Naive thymus-derived CD4-positive, alpha-beta T cell (primary cell): ENCODE results near the gene NRF1. TPM values are rescaled to one million over a fixed set of nuclear protein-coding genes. Genes with fewer than 3 reads are reported as not detected.

Experiments
- ATAC-seq: fragments of 150-1000 bp; cut with Tn5 transposase; 2 replicates; pipeline ENCODE4 v1.10.0; 2021; ENCODE audit warnings: mild to moderate bottlenecking, moderate library complexity
- CTCF ChIA-PET: fragments of 350-600 bp; sonication (Branson Sonifier 250); formaldehyde crosslinking; loops from one replicate; lab custom pipeline; 2021; ENCODE audit warnings: antibody characterized with exemption; lab: Charles Lee
- POLR2A ChIA-PET: fragments of 350-600 bp; sonication (Branson Sonifier 250); formaldehyde crosslinking; loops from one replicate; lab custom pipeline; 2021; ENCODE audit warnings: antibody characterized with exemption, inconsistent platforms; lab: Charles Lee
- DNase-seq, 9 donors: peaks; one replicate each; pipeline versions ENCODE4 v3.0.0 to v3.0.0-alpha.2; 2020 to 2022; ENCODE audit warnings: mixed read lengths in 1 of 9
- H3K27ac ChIP-seq: one replicate; pipeline ENCODE4 v1.7.0; 2013; ENCODE audit warnings: mild to moderate bottlenecking, low read depth, low read length, moderate library complexity
- H3K27me3 ChIP-seq, 2 donors: one replicate each; pipeline ENCODE4 v1.7.0; 2013; ENCODE audit warnings: low read length in 2 of 2, mild to moderate bottlenecking in 2 of 2, moderate library complexity in 2 of 2; ENCODE audit not compliant: control insufficient read depth in 2 of 2, insufficient read depth in 2 of 2
- H3K36me3 ChIP-seq, 3 experiments: 1 replicate in 2 of 3; 2 replicates in 1 of 3; pipeline ENCODE4 v1.7.0; 2013; ENCODE audit warnings: low read length in 3 of 3, mild to moderate bottlenecking in 3 of 3, moderate library complexity in 1 of 3; ENCODE audit not compliant: insufficient read depth in 3 of 3, control insufficient read depth in 2 of 3
- H3K4me1 ChIP-seq, 2 donors: one replicate each; pipeline ENCODE4 v1.7.0; 2013; ENCODE audit warnings: low read length in 2 of 2, mild to moderate bottlenecking in 2 of 2, moderate library complexity in 1 of 2; ENCODE audit not compliant: control insufficient read depth in 2 of 2, insufficient read depth in 2 of 2
- H3K4me3 ChIP-seq: 2 replicates; pipeline ENCODE4 v1.7.0; 2013; ENCODE audit warnings: mild to moderate bottlenecking, low read length
- H3K9me3 ChIP-seq, 3 experiments: 1 replicate in 2 of 3; 2 replicates in 1 of 3; pipeline ENCODE4 v1.7.0; 2013; ENCODE audit warnings: low read length in 3 of 3; ENCODE audit not compliant: control insufficient read depth in 2 of 3
- H3K27ac Mint-ChIP-seq, 9 donors: one replicate each; pipeline ENCODE4 v1.8.0; 2020 to 2022; ENCODE audit warnings: mixed read lengths in 9 of 9, mild to moderate bottlenecking in 8 of 9, moderate library complexity in 5 of 9, inconsistent platforms in 2 of 9
- H3K27me3 Mint-ChIP-seq, 5 donors: one replicate each; pipeline ENCODE4 v1.8.0; 2021 to 2022; ENCODE audit warnings: mixed read lengths in 5 of 5, mild to moderate bottlenecking in 1 of 5
- H3K36me3 Mint-ChIP-seq, 5 donors: one replicate each; pipeline ENCODE4 v1.8.0; 2020 to 2022; ENCODE audit warnings: mixed read lengths in 5 of 5, mild to moderate bottlenecking in 3 of 5, inconsistent platforms in 1 of 5
- H3K4me1 Mint-ChIP-seq, 7 donors: one replicate each; pipeline ENCODE4 v1.8.0; 2020 to 2022; ENCODE audit warnings: mixed read lengths in 7 of 7, mild to moderate bottlenecking in 3 of 7, inconsistent platforms in 1 of 7
- H3K4me3 Mint-ChIP-seq, 10 donors: one replicate each; pipeline ENCODE4 v1.8.0; 2020 to 2022; ENCODE audit warnings: mild to moderate bottlenecking in 10 of 10, mixed read lengths in 10 of 10, moderate library complexity in 6 of 10, inconsistent platforms in 2 of 10
- H3K9me3 Mint-ChIP-seq, 11 donors: one replicate each; pipeline ENCODE4 v1.8.0; 2020 to 2022; ENCODE audit warnings: mixed read lengths in 11 of 11, mild to moderate bottlenecking in 4 of 11, inconsistent platforms in 1 of 11, moderate library complexity in 1 of 11
- intact Hi-C, 2 donors: fragments of 100-400 bp; cut with micrococcal nuclease; formaldehyde crosslinking; loops; one replicate each; pipeline ENCODE4 v1.15.1; 2023
- polyA plus RNA-seq, 2 donors: library from polyadenylated mRNA; unstranded; fragments of 300-500 nt; fragmentation: Illumina TruSeq; gene quantifications; one replicate each; pipeline ENCODE4 v1.2.3, GENCODE V29; 2021
- total RNA-seq, 6 experiments: library from RNA in 5 of 6; stranded (reverse) in 5 of 6; gene quantifications; 1 replicate in 5 of 6; 2 replicates in 1 of 6; pipeline ENCODE4 v1.2.3 and lab custom pipeline; 2021 to 2026

Gene NRF1
- total and polyA plus RNA-seq, 7 experiments from 2014 or later = 24.7 to 49.3 (median 35.3) TPM

GRCh38 chr7:129800901-129801300, 189.4 kb downstream of the NRF1 start:
- ATAC-seq (no peak), DNase-seq (no peak)
- ChIA-PET CTCF (no interaction called here), POLR2A (no interaction called here)
- Histone ChIP-seq H3K4me3 (no peak overlapping the region), H3K27me3 (no peaks in the 10 kb centered on the region), H3K36me3 (no peaks in the 10 kb centered on the region), H3K9me3 (no peaks in the 10 kb centered on the region), H3K27ac (no peak overlapping the region), H3K4me1 (no peaks in the 10 kb centered on the region)
- Mint-ChIP-seq H3K9me3 (no peaks in the 10 kb centered on the region), H3K27me3 (peaks cover 0 to 3% (median 0%) of the 10 kb centered on the region in 5 donors), H3K4me3 (no peak overlapping the region), H3K4me1 (no peaks in the 10 kb centered on the region), H3K36me3 (no peaks in the 10 kb centered on the region), H3K27ac (peak overlapping the region in 1 of 9 donors; percentile 6)
- intact Hi-C loops = no loop called here

- H3K27ac Mint-ChIP-seq = no peak overlapping the region
- H3K9me3 ChIP-seq = no peaks in the 10 kb centered on the region
- H3K27me3 Mint-ChIP-seq = peaks cover 0 to 3% (median 0%) of the 10 kb centered on the region in 5 donors
- no peak overlapping the region for H3K27ac ChIP-seq
- H3K4me3 Mint-ChIP-seq = no peak overlapping the region
- ChIA-PET POLR2A (no interaction called here), CTCF (no interaction called here)
- no peaks in the 10 kb centered on the region for H3K36me3 ChIP-seq
- H3K9me3 Mint-ChIP-seq = no peaks in the 10 kb centered on the region
- no peaks in the 10 kb centered on the region for H3K27me3 ChIP-seq
- no peak for DNase-seq
- no peaks in the 10 kb centered on the region for H3K4me1 Mint-ChIP-seq
- H3K4me1 ChIP-seq = no peaks in the 10 kb centered on the region
- no peaks in the 10 kb centered on the region for H3K36me3 Mint-ChIP-seq
- ATAC-seq = no peak
- intact Hi-C loops = no loop called here
- no peak overlapping the region for H3K4me3 ChIP-seq
These were observed 190.4 kb downstream of the NRF1 start for GRCh38 chr7:129801882-129802281.

DNA sequence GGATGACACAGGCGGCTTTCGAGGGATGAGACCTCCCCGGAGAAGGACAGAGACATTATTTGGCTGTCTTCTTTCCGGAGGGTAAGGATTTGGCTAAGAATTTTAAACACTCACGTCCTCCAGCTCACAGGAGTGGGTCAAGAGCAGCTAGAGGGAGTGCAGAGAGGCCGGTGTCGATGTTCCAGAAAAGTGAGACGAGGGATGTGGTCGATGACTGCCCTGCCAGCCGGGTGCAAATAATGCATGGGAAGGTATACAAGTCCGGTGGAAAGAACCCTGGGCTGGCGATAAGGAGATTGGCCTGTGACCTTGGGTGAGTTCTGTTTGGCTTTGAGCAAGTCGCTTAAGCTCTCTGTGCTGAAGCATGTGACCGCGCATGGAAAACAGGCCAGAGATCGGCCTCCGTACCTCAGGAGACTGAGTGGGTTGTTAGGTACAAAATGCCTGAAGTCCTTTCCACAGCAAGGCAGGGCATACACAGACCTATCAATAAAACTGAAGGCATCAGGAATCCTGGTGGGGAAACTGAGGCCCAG, 192.1 kb downstream of the NRF1 start:
- H3K27ac ChIP-seq = no peak overlapping the region
- intact Hi-C loops = no loop called here
- DNase-seq (no peak), ATAC-seq (no peak)
- ChIA-PET CTCF (no interaction called here), POLR2A (no interaction called here)
- Mint-ChIP-seq H3K4me1 (no peaks in the 10 kb centered on the region), H3K36me3 (no peaks in the 10 kb centered on the region), H3K27me3 (peaks cover 0 to 3% (median 0%) of the 10 kb centered on the region in 5 donors), H3K9me3 (peaks cover 0 to 3% (median 0%) of the 10 kb centered on the region in 11 donors), H3K27ac (no peak overlapping the region), H3K4me3 (no peak overlapping the region)
- no peak overlapping the region for H3K4me3 ChIP-seq
- no peaks in the 10 kb centered on the region for H3K36me3 ChIP-seq
- H3K9me3 ChIP-seq = no peaks in the 10 kb centered on the region
- no peaks in the 10 kb centered on the region for H3K27me3 ChIP-seq
- no peaks in the 10 kb centered on the region for H3K4me1 ChIP-seq

GRCh38 chr7:129804111-129804889, 192.8 kb downstream of the NRF1 start:
- no peak for DNase-seq
- ChIA-PET POLR2A (interaction anchor here (0.6 kb wide), 1 partner anchor 284 kb away, joined by 3 read pairs; no protein-coding TSS in a partner anchor), CTCF (no interaction called here)
- H3K27me3 ChIP-seq = no peaks in the 10 kb centered on the region
- H3K36me3 Mint-ChIP-seq = no peaks in the 10 kb centered on the region
- H3K4me1 ChIP-seq = no peaks in the 10 kb centered on the region
- ATAC-seq = no peak
- peaks cover 0 to 3% (median 0%) of the 10 kb centered on the region in 11 donors for H3K9me3 Mint-ChIP-seq
- no peaks in the 10 kb centered on the region for H3K36me3 ChIP-seq
- H3K9me3 ChIP-seq = no peaks in the 10 kb centered on the region
- H3K27ac ChIP-seq = no peak overlapping the region
- no peak overlapping the region for H3K4me3 Mint-ChIP-seq
- no peak overlapping the region for H3K27ac Mint-ChIP-seq
- peaks cover 0 to 3% (median 0%) of the 10 kb centered on the region in 5 donors for H3K27me3 Mint-ChIP-seq
- H3K4me1 Mint-ChIP-seq = no peaks in the 10 kb centered on the region
- intact Hi-C loops = no loop called here
- no peak overlapping the region for H3K4me3 ChIP-seq

DNA sequence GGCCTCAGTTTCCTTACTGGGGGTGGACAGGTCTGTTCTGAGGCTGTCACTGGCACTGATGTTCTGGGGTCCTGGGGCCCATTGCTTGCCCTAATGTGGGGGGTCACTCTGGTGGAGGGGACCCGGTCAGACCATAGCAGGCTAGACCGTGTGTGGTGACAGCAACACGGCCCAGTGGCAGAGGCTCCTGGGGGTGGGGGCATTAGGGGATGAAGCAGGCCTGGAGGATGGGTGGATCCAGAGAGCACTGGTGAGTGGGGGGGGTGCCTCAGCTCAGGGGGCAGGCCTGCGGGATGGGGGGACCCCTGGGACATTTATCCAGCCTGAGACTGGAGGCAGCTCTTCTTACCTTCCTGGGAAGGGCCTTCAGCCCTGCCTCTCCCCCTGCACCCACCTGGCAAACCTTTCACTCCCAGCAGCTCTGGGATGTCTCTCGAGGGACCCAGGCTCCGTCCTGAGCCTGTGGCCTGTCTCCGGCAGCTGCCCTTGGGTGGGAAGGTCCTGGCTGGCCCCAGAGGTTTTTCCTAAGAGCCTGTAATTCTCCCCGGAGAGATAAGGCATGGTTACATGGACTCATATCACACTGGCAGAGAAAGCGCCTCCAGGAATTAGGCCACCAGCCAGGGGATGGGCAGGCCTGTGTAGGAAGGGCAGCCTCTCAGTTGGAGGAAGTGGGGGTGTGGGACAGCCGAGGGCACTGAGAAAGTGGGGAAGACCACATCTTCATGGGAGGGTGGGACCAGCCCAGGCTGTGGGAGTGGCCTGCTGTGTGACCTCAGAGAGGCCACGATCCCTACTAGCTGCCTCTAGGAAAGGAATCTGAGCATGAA, 193.6 kb downstream of the NRF1 start:
- peaks cover 0 to 3% (median 0%) of the 10 kb centered on the region in 5 donors for H3K27me3 Mint-ChIP-seq
- no peaks in the 10 kb centered on the region for H3K4me1 Mint-ChIP-seq
- peaks cover 0 to 3% (median 0%) of the 10 kb centered on the region in 11 donors for H3K9me3 Mint-ChIP-seq
- ATAC-seq = no peak
- no peak overlapping the region for H3K4me3 Mint-ChIP-seq
- no peaks in the 10 kb centered on the region for H3K36me3 ChIP-seq
- no peak for DNase-seq
- POLR2A ChIA-PET = no interaction called here
- H3K27ac Mint-ChIP-seq = no peak overlapping the region
- no peaks in the 10 kb centered on the region for H3K36me3 Mint-ChIP-seq
- no peak overlapping the region for H3K27ac ChIP-seq
- H3K4me3 ChIP-seq = no peak overlapping the region
- H3K27me3 ChIP-seq = no peaks in the 10 kb centered on the region
- H3K9me3 ChIP-seq = no peaks in the 10 kb centered on the region
- CTCF ChIA-PET = no interaction called here
- H3K4me1 ChIP-seq = no peaks in the 10 kb centered on the region
- intact Hi-C loops = no loop called here
